CD14-positive monocyte (primary cell): ENCODE measurements around the gene AQP12B. TPM values are rescaled to one million over a fixed set of nuclear protein-coding genes. Genes with fewer than 3 reads are reported as not detected.

Experiments
- DNase-seq, 3 donors: peaks; one replicate each; pipeline ENCODE4 v3.0.0-alpha.2; 2011 to 2022
- H2AFZ ChIP-seq: 2 replicates; pipeline ENCODE4 v1.6.0; 2012; ENCODE audit warnings: mild to moderate bottlenecking, low read depth, low read length, inconsistent platforms; ENCODE audit not compliant: insufficient read depth, poor library complexity, severe bottlenecking
- H3K27ac ChIP-seq, 2 donors: 1 replicate in 1 of 2; 2 replicates in 1 of 2; pipeline ENCODE4 v1.5.1; 2012 to 2013; ENCODE audit warnings: low read length in 2 of 2, control low read depth in 1 of 2, inconsistent platforms in 1 of 2, low read depth in 1 of 2, mild to moderate bottlenecking in 1 of 2
- H3K27me3 ChIP-seq, 2 donors: one replicate each; pipeline versions ENCODE4 v1.6.0 to v1.6.1; 2011 to 2013; ENCODE audit warnings: low read length in 2 of 2; ENCODE audit not compliant: control insufficient read depth in 2 of 2, insufficient read depth in 2 of 2
- H3K36me3 ChIP-seq, 2 donors: replicated peaks in 1 of 2; 1 replicate in 1 of 2; 2 replicates in 1 of 2; pipeline versions ENCODE4 v1.5.1 to v1.6.1; 2012 to 2013; ENCODE audit warnings: low read length in 2 of 2, control low read depth in 1 of 2, inconsistent platforms in 1 of 2, mild to moderate bottlenecking in 1 of 2; ENCODE audit not compliant: insufficient read depth in 2 of 2, control insufficient read depth in 1 of 2
- H3K4me1 ChIP-seq, 2 donors: 1 replicate in 1 of 2; 2 replicates in 1 of 2; pipeline versions ENCODE4 v1.5.1 to v1.6.1; 2012 to 2013; ENCODE audit warnings: low read length in 2 of 2, control low read depth in 1 of 2, inconsistent platforms in 1 of 2, mild to moderate bottlenecking in 1 of 2, moderate library complexity in 1 of 2; ENCODE audit not compliant: insufficient read depth in 2 of 2, control insufficient read depth in 1 of 2
- H3K4me2 ChIP-seq: replicated peaks from 2 replicates; pipeline ENCODE3; 2012; ENCODE audit warnings: low read length, moderate library complexity, mild to moderate bottlenecking; ENCODE audit not compliant: poor library complexity, severe bottlenecking; ENCODE audit errors: extremely low read depth
- H3K4me3 ChIP-seq, 3 experiments: fragments of 200-600 bp in 1 of 3; sonication (generic) in 1 of 3; replicated peaks in 1 of 3; 1 replicate in 2 of 3; 2 replicates in 1 of 3; pipeline ENCODE4 v1.5.1; 2011 to 2013; ENCODE audit warnings: low read length in 3 of 3, mild to moderate bottlenecking in 3 of 3, control low read depth in 2 of 3, low read depth in 2 of 3, inconsistent platforms in 1 of 3, moderate library complexity in 1 of 3
- H3K79me2 ChIP-seq: 2 replicates; pipeline ENCODE4 v1.6.0; 2012; ENCODE audit warnings: mild to moderate bottlenecking, control low read depth, inconsistent platforms, low read length, moderate library complexity; ENCODE audit not compliant: insufficient read depth
- H3K9ac ChIP-seq: 2 replicates; pipeline ENCODE4 v1.6.0; 2017; ENCODE audit warnings: low read length, mild to moderate bottlenecking; ENCODE audit not compliant: insufficient read depth, poor library complexity, severe bottlenecking
- H3K9me3 ChIP-seq, 2 donors: replicated peaks in 1 of 2; 1 replicate in 1 of 2; 2 replicates in 1 of 2; pipeline versions ENCODE4 v1.5.1 to v1.6.1; 2012 to 2013; ENCODE audit warnings: low read length in 2 of 2, control low read depth in 1 of 2; ENCODE audit not compliant: control insufficient read depth in 1 of 2, insufficient read depth in 1 of 2
- H4K20me1 ChIP-seq: 2 replicates; pipeline ENCODE4 v1.6.0; 2012; ENCODE audit warnings: mild to moderate bottlenecking, low read length, control low read depth, moderate library complexity; ENCODE audit not compliant: insufficient read depth
- H3K27ac Mint-ChIP-seq, 7 donors: one replicate each; pipeline ENCODE4 v1.8.0; 2020; ENCODE audit warnings: mild to moderate bottlenecking in 7 of 7, mixed read lengths in 7 of 7, moderate library complexity in 6 of 7, inconsistent platforms in 2 of 7
- H3K27me3 Mint-ChIP-seq, 3 donors: one replicate each; pipeline ENCODE4 v1.8.0; 2021 to 2022; ENCODE audit warnings: low read depth in 3 of 3, mild to moderate bottlenecking in 3 of 3, mixed read lengths in 3 of 3, moderate library complexity in 3 of 3, inconsistent platforms in 1 of 3
- H3K36me3 Mint-ChIP-seq, 2 donors: one replicate each; pipeline ENCODE4 v1.8.0; 2020; ENCODE audit warnings: mixed read lengths in 2 of 2, inconsistent platforms in 1 of 2, mild to moderate bottlenecking in 1 of 2
- H3K4me1 Mint-ChIP-seq: one replicate; pipeline ENCODE4 v1.8.0; 2020; ENCODE audit warnings: mild to moderate bottlenecking, mixed read lengths
- H3K4me3 Mint-ChIP-seq, 2 donors: one replicate each; pipeline ENCODE4 v1.8.0; 2020; ENCODE audit warnings: mild to moderate bottlenecking in 2 of 2, mixed read lengths in 2 of 2, moderate library complexity in 1 of 2
- H3K9me3 Mint-ChIP-seq, 7 donors: one replicate each; pipeline ENCODE4 v1.8.0; 2020 to 2022; ENCODE audit warnings: mixed read lengths in 7 of 7, mild to moderate bottlenecking in 6 of 7, moderate library complexity in 6 of 7, inconsistent platforms in 2 of 7
- CTCF ChIP-seq: fragments of 200-600 bp; IDR thresholded peaks from one replicate; pipeline ENCODE4 v1.8.0; 2022; ENCODE audit warnings: antibody characterized with exemption, mild to moderate bottlenecking
- WGBS: methylation state at CpG from one replicate; pipeline ENCODE4 v1.1.5; 2013; ENCODE audit warnings: missing lambda C conversion rate; ENCODE audit not compliant: insufficient coverage; 5-methylcytosine and 5-hydroxymethylcytosine counted together
- intact Hi-C, 2 donors: fragments of 100-400 bp; cut with micrococcal nuclease; formaldehyde crosslinking; loops; one replicate each; pipeline versions ENCODE4 v1.15.0 to v1.15.1; 2023
- polyA plus RNA-seq, 3 donors: library from polyadenylated mRNA; depleted of rRNA in 1 of 3; unstranded in 2 of 3; stranded (reverse) in 1 of 3; fragments of 300-500 nt in 2 of 3; fragments of >200 nt in 1 of 3; fragmentation: Illumina TruSeq in 2 of 3; gene quantifications; 1 replicate in 2 of 3; 2 replicates in 1 of 3; pipeline ENCODE4 v1.2.3, GENCODE V29; 2012 to 2021

Gene AQP12B
- polyA plus RNA-seq, 3 donors: not detected

- Histone ChIP-seq H3K79me2 (peaks cover 5% of the 10 kb centered on the region), H3K4me2 (no peak overlapping the region), H3K9me3 (peaks cover 12 to 20% of the 10 kb centered on the region in 2 donors), H3K4me1 (peaks cover 20 to 34% of the 10 kb centered on the region in 2 donors), H3K4me3 (no peak overlapping the region), H4K20me1 (peaks cover 6% of the 10 kb centered on the region), H3K36me3 (peaks cover 34 to 35% of the 10 kb centered on the region in 2 donors), H3K9ac (no peak overlapping the region), H3K27ac (no peak overlapping the region), H2AFZ (no peak overlapping the region), H3K27me3 (no peaks in the 10 kb centered on the region)
- Mint-ChIP-seq H3K9me3 (peaks cover 20 to 33% (median 26%) of the 10 kb centered on the region in 7 donors), H3K27ac (no peak overlapping the region), H3K27me3 (peaks cover 0 to 3% (median 2%) of the 10 kb centered on the region in 3 donors), H3K4me1 (peaks cover 21% of the 10 kb centered on the region), H3K36me3 (peaks cover 23 to 46% of the 10 kb centered on the region in 2 donors), H3K4me3 (no peak overlapping the region)
- no peak for TF ChIP-seq CTCF
- peak in 1 of 3 donors; percentile 3 for DNase-seq
- WGBS: 95% methylated on average over 10 of the region's 11 CpGs
- intact Hi-C loops: no loop called here
These were observed 51.0 kb downstream of the AQP12B start for GRCh38 chr2:240631548-240632305.

- DNase-seq: peak in 1 of 3 donors; percentile 2
- Histone ChIP-seq H2AFZ (no peak overlapping the region), H3K4me1 (peaks cover 25 to 38% of the 10 kb centered on the region in 2 donors), H3K4me2 (no peak overlapping the region), H4K20me1 (peaks cover 6% of the 10 kb centered on the region), H3K4me3 (no peak overlapping the region), H3K9ac (no peak overlapping the region), H3K79me2 (peaks cover 13% of the 10 kb centered on the region), H3K27me3 (no peaks in the 10 kb centered on the region), H3K27ac (no peak overlapping the region), H3K9me3 (peaks cover 12 to 20% of the 10 kb centered on the region in 2 donors), H3K36me3 (peaks cover 34 to 35% of the 10 kb centered on the region in 2 donors)
- Mint-ChIP-seq H3K4me1 (peaks cover 27% of the 10 kb centered on the region), H3K36me3 (peaks cover 23 to 46% of the 10 kb centered on the region in 2 donors), H3K27ac (no peak overlapping the region), H3K9me3 (peaks cover 20 to 33% (median 26%) of the 10 kb centered on the region in 7 donors), H3K4me3 (no peak overlapping the region), H3K27me3 (peaks cover 0 to 3% (median 2%) of the 10 kb centered on the region in 3 donors)
- 97% methylated on average over 11 of the region's 21 CpGs for WGBS
- intact Hi-C loops: no loop called here
- no peak for TF ChIP-seq CTCF
These were observed 51.7 kb downstream of the AQP12B start for GRCh38 chr2:240630771-240631547.
